Gastrocnemius medialis (tissue), 4 donors: ENCODE results near the gene FZD4. TPM values are rescaled to one million over a fixed set of nuclear protein-coding genes. Genes with fewer than 3 reads are reported as not detected.

Experiments used
- ATAC-seq, 2 donors: fragments of 150-250 bp; one replicate each; pipeline ENCODE4 v1.9.1; 2016
- DNase-seq, 2 donors: peaks; one replicate each; pipeline ENCODE4 v3.0.0-alpha.2; 2019
- H3K27ac ChIP-seq, 4 donors: fragments of 200-600 bp; sonication (generic); 1 replicate in 1 of 4; 2 replicates in 3 of 4; pipeline ENCODE4 v1.5.1; 2016 to 2018; ENCODE audit warnings: mild to moderate bottlenecking in 2 of 4, moderate library complexity in 1 of 4
- H3K27me3 ChIP-seq, 3 donors: fragments of 200-600 bp; sonication (generic) in 2 of 3; 1 replicate in 1 of 3; 2 replicates in 2 of 3; pipeline versions ENCODE4 v1.5.1 to v1.6.0; 2016 to 2019; ENCODE audit warnings: mild to moderate bottlenecking in 1 of 3, moderate library complexity in 1 of 3
- H3K36me3 ChIP-seq, 2 donors: fragments of 200-600 bp; sonication (generic) in 1 of 2; one replicate each; pipeline ENCODE4 v1.5.1; 2017 to 2018
- H3K4me1 ChIP-seq, 2 donors: fragments of 200-600 bp; sonication (generic) in 1 of 2; one replicate each; pipeline ENCODE4 v1.5.1; 2016 to 2017; ENCODE audit warnings: mild to moderate bottlenecking in 2 of 2
- H3K4me3 ChIP-seq, 4 donors: fragments of 200-600 bp; sonication (generic) in 3 of 4; 1 replicate in 1 of 4; 2 replicates in 3 of 4; pipeline ENCODE4 v1.5.1; 2016 to 2019; ENCODE audit warnings: mild to moderate bottlenecking in 2 of 4
- H3K9me3 ChIP-seq, 3 donors: fragments of 200-600 bp; sonication (generic) in 2 of 3; 1 replicate in 1 of 3; 2 replicates in 2 of 3; pipeline ENCODE4 v1.5.1; 2016 to 2019
- CTCF ChIP-seq, 5 experiments: fragments of 450-650 bp in 3 of 5; fragments of 200-600 bp in 2 of 5; sonication (generic) in 2 of 5; IDR thresholded peaks in 4 of 5; conservative IDR thresholded peaks in 1 of 5; 1 replicate in 4 of 5; 2 replicates in 1 of 5; pipeline ENCODE4 v1.5.1; 2016 to 2019; ENCODE audit warnings: antibody characterized with exemption in 5 of 5, mild to moderate bottlenecking in 3 of 5, moderate library complexity in 3 of 5
- POLR2A ChIP-seq, 2 donors: fragments of 450-650 bp; IDR thresholded peaks; one replicate each; pipeline ENCODE4 v1.6.1; 2017; ENCODE audit warnings: antibody characterized with exemption in 2 of 2, mild to moderate bottlenecking in 2 of 2, moderate library complexity in 2 of 2
- in situ Hi-C, 4 donors: fragments of 200-750 bp; cut with MboI; loops; one replicate each; pipeline versions ENCODE4 v1.15.0 to v1.8.0; 2017; ENCODE audit warnings: low sequenced_read_pairs in 4 of 4
- intact Hi-C: fragments of 100-400 bp; cut with DNase I; formaldehyde crosslinking; loops from one replicate; pipeline ENCODE4 v1.15.1; 2023; ENCODE audit warnings: low total_unique reads
- total RNA-seq, 4 donors: library from RNA; depleted of rRNA; stranded (reverse); fragments of >200 nt; gene quantifications; one replicate each; pipeline versions ENCODE4 v1.1.0 to v1.2.3, GENCODE V29; 2016

Gene FZD4
- total RNA-seq, 4 donors from 2014 or later: 31.7 to 52.2 (median 39.1) TPM

- H3K4me1 ChIP-seq: no peaks in the 10 kb centered on the region
- H3K36me3 ChIP-seq: no peaks in the 10 kb centered on the region
- ATAC-seq (no peak), DNase-seq (no peak)
- in situ Hi-C loops (no loop called here), intact Hi-C loops (no loop called here)
- no peak overlapping the region for H3K27ac ChIP-seq
- no peaks in the 10 kb centered on the region for H3K9me3 ChIP-seq
- no peaks in the 10 kb centered on the region for H3K27me3 ChIP-seq
- H3K4me3 ChIP-seq: no peak overlapping the region
- TF ChIP-seq POLR2A (IDR thresholded peaks at IDR 0.05): no peak
Observed at GRCh38 chr11:86906198-86906597, 49.0 kb downstream of the FZD4 start.

- DNase-seq (no peak), ATAC-seq (no peak)
- intact Hi-C loops: no loop called here
Observed at GRCh38 chr11:86905252-86905651, 49.9 kb downstream of the FZD4 start.

DNA sequence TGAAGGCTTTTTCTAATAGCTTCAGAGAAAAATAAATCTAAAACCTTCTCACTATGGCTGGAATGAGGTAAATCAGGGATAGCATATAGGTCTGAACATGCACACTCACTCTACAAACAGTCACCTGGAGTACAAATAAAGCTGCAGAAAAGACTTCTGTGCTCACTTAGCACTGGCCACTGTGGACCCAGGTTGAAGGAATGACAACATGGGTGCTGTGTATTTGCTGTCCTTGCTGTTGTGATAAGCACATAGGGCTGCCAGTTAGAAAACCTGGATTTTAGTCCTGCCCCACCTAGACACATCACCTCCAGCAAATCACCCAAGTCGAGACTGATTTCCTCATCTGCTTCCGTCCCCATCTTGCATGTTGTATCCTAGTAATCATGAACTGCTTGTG lies 51.2 kb downstream of the FZD4 start:
- Histone ChIP-seq H3K4me3 (no peak overlapping the region), H3K27me3 (no peaks in the 10 kb centered on the region), H3K9me3 (no peaks in the 10 kb centered on the region), H3K27ac (no peak overlapping the region), H3K4me1 (no peaks in the 10 kb centered on the region), H3K36me3 (no peaks in the 10 kb centered on the region)
- TF ChIP-seq CTCF (IDR thresholded peaks at IDR 0.05 in 4 of 5, conservative IDR thresholded peaks at IDR 0.05 in 1 of 5) (no peak), POLR2A (IDR thresholded peaks at IDR 0.05) (no peak)
- DNase-seq: no peak
- in situ Hi-C loops: no loop called here
- intact Hi-C loops: no loop called here
- ATAC-seq: no peak

More at GRCh38 chr11:86905252-86905651, 49.9 kb downstream of the FZD4 start:
- Histone ChIP-seq H3K27ac (no peak overlapping the region), H3K4me1 (no peaks in the 10 kb centered on the region), H3K9me3 (no peaks in the 10 kb centered on the region), H3K4me3 (no peak overlapping the region), H3K36me3 (no peaks in the 10 kb centered on the region), H3K27me3 (no peaks in the 10 kb centered on the region)
- TF ChIP-seq CTCF (IDR thresholded peaks at IDR 0.05 in 4 of 5, conservative IDR thresholded peaks at IDR 0.05 in 1 of 5) (no peak), POLR2A (IDR thresholded peaks at IDR 0.05) (no peak)
- in situ Hi-C loops: no loop called here

GRCh38 chr11:86902345-86902744 lies 52.9 kb downstream of the FZD4 start:
- in situ Hi-C loops: no loop called here
- no peak for ATAC-seq

GRCh38 chr11:86901599-86901998 lies 53.6 kb downstream of the FZD4 start:
- in situ Hi-C loops (no loop called here), intact Hi-C loops (no loop called here)
- no peaks in the 10 kb centered on the region for H3K36me3 ChIP-seq
- no peak overlapping the region for H3K4me3 ChIP-seq
- H3K9me3 ChIP-seq: no peaks in the 10 kb centered on the region
- DNase-seq (no peak), ATAC-seq (no peak)
- H3K27me3 ChIP-seq: no peaks in the 10 kb centered on the region
- H3K27ac ChIP-seq: no peak overlapping the region
- no peak for TF ChIP-seq POLR2A (IDR thresholded peaks at IDR 0.05)
- no peak for TF ChIP-seq CTCF (IDR thresholded peaks at IDR 0.05 in 4 of 5, conservative IDR thresholded peaks at IDR 0.05 in 1 of 5)
- peaks cover 5 to 6% of the 10 kb centered on the region in 2 donors for H3K4me1 ChIP-seq

More at GRCh38 chr11:86902345-86902744, 52.9 kb downstream of the FZD4 start:
- H3K4me3 ChIP-seq: no peak overlapping the region
- no peaks in the 10 kb centered on the region for H3K27me3 ChIP-seq
- H3K4me1 ChIP-seq: no peaks in the 10 kb centered on the region
- no peaks in the 10 kb centered on the region for H3K36me3 ChIP-seq
- no peak for TF ChIP-seq CTCF (IDR thresholded peaks at IDR 0.05 in 4 of 5, conservative IDR thresholded peaks at IDR 0.05 in 1 of 5)
- no peak for TF ChIP-seq POLR2A (IDR thresholded peaks at IDR 0.05)
- no peak for DNase-seq
- no peaks in the 10 kb centered on the region for H3K9me3 ChIP-seq
- intact Hi-C loops: no loop called here
- H3K27ac ChIP-seq: no peak overlapping the region
